Peyer's patch (tissue), 4 donors: Measurements from ENCODE around the gene VSIG10. TPM values are rescaled to one million over a fixed set of nuclear protein-coding genes. Genes with fewer than 3 reads are reported as not detected.

ENCODE experiments used
- DNase-seq, 3 donors: peaks; one replicate each; pipeline ENCODE4 v3.0.0-alpha.2; 2017 to 2019
- H3K27ac ChIP-seq, 4 donors: fragments of 200-600 bp; sonication (generic); one replicate each; pipeline ENCODE4 v1.5.1; 2016 to 2019
- H3K27me3 ChIP-seq, 2 donors: fragments of 200-600 bp; sonication (generic); one replicate each; pipeline ENCODE4 v1.5.1; 2019
- H3K36me3 ChIP-seq, 3 donors: fragments of 200-600 bp; sonication (generic); one replicate each; pipeline ENCODE4 v1.5.1; 2016 to 2019
- H3K4me1 ChIP-seq, 4 donors: fragments of 200-600 bp; sonication (generic); one replicate each; pipeline ENCODE4 v1.5.1; 2016 to 2019
- H3K4me3 ChIP-seq, 4 donors: fragments of 200-600 bp; sonication (generic); 1 replicate in 3 of 4; 2 replicates in 1 of 4; pipeline ENCODE4 v1.5.1; 2016 to 2019; ENCODE audit warnings: mild to moderate bottlenecking in 1 of 4
- H3K9me3 ChIP-seq, 4 donors: fragments of 200-600 bp; sonication (generic); one replicate each; pipeline ENCODE4 v1.5.1; 2016 to 2019; ENCODE audit warnings: mild to moderate bottlenecking in 1 of 4
- POLR2A ChIP-seq, 2 donors: fragments of 450-650 bp; IDR thresholded peaks; one replicate each; pipeline ENCODE4 v1.5.1; 2017; ENCODE audit warnings: antibody characterized with exemption in 2 of 2, mild to moderate bottlenecking in 2 of 2, moderate library complexity in 2 of 2
- total RNA-seq, 4 donors: library from RNA; depleted of rRNA; stranded (reverse); fragments of >200 nt; gene quantifications; one replicate each; pipeline ENCODE4 v1.1.0, GENCODE V29; 2016
- TF ChIP-seq, protein P1 (sequence below), 6 experiments: fragments of 450-650 bp in 4 of 6; fragments of 200-600 bp in 2 of 6; sonication (generic) in 1 of 6; IDR thresholded peaks; one replicate each; pipeline ENCODE4 v1.5.1; 2017 to 2019; ENCODE audit warnings: antibody characterized with exemption in 6 of 6, mild to moderate bottlenecking in 3 of 6, moderate library complexity in 1 of 6

The VSIG10 gene
- total RNA-seq, 4 donors from 2014 or later, result 72.6 to 342 (median 208) TPM

DNA sequence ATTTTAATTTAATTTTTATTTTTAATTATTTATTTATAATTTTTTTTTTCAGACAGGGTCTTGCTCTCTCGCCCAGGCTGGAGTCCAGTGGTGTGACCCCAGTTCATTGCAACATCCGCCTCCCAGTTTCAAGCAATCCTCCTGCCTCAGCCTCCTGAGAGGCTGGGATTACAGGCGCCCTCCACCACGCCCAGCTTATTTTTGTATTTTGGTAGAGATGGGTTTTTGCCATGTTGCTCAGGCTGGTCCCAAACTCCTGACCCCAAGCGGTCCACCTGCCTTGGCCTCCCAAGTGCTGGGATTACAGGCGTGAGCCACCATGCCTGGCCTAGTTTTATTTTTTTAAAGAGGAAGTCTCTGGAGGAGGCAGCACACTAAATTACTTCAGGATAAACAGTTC is 18.5 kb upstream of the VSIG10 start:
- Histone ChIP-seq H3K27me3 (no peaks in the 10 kb centered on the region), H3K4me3 (no peak overlapping the region), H3K36me3 (no peaks in the 10 kb centered on the region), H3K9me3 (no peaks in the 10 kb centered on the region), H3K27ac (no peak overlapping the region), H3K4me1 (peaks cover 0 to 24% (median 0%) of the 10 kb centered on the region in 4 donors)
- DNase-seq, result no peak
- TF ChIP-seq, protein P1, sequence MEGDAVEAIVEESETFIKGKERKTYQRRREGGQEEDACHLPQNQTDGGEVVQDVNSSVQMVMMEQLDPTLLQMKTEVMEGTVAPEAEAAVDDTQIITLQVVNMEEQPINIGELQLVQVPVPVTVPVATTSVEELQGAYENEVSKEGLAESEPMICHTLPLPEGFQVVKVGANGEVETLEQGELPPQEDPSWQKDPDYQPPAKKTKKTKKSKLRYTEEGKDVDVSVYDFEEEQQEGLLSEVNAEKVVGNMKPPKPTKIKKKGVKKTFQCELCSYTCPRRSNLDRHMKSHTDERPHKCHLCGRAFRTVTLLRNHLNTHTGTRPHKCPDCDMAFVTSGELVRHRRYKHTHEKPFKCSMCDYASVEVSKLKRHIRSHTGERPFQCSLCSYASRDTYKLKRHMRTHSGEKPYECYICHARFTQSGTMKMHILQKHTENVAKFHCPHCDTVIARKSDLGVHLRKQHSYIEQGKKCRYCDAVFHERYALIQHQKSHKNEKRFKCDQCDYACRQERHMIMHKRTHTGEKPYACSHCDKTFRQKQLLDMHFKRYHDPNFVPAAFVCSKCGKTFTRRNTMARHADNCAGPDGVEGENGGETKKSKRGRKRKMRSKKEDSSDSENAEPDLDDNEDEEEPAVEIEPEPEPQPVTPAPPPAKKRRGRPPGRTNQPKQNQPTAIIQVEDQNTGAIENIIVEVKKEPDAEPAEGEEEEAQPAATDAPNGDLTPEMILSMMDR (IDR thresholded peaks at IDR 0.05), result no peak
- no peak for TF ChIP-seq POLR2A (IDR thresholded peaks at IDR 0.05)

DNA sequence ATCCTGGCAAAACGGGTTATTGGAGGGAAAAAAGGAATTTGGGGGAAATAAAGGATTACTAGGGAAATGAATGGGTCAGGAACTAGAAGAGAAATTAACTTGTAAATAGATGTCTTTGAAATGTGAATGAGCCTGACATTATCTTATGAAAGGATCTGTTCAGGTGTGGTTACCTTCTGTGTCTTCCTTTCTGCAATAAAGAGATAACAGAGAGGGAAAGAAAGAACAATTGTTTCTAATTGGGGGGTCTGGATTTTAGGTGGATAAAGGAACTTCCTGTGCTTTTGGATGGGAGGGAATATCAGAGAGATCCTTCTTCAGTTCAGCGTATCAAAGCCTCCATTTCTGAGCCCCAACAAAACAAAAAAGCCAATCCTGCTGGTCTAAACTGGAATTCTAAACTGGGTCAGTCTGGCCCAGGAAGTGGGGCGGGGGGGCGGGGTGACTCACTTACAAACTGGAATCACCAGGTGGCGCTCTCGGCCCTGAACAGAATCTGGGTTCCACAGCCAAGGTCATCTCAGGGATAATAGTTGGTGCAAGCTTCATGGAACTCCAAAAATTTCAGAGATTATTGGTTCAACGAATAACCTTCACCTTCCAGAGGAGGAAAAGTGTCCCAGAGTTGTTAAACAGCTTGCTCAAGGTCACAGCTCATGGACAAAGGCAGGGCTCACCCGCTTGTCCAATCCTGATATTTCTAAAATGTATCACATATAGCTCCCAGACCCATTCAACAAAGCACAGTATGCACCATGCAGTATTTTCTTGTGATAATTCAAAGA is 17.0 kb upstream of the VSIG10 start:
- H3K27me3 ChIP-seq, result no peaks in the 10 kb centered on the region
- no peaks in the 10 kb centered on the region for H3K9me3 ChIP-seq
- DNase-seq, result peak; percentile 71 to 88 (median 87)
- peak overlapping the region in 2 of 4 donors; percentile 2 to 28 for H3K27ac ChIP-seq
- H3K4me1 ChIP-seq, result peaks cover 0 to 31% (median 0%) of the 10 kb centered on the region in 4 donors
- TF ChIP-seq POLR2A (IDR thresholded peaks at IDR 0.05), result no peak
- TF ChIP-seq, protein P1 (IDR thresholded peaks at IDR 0.05), result peak in 5 of 6 experiments; percentile 39 to 87 (median 53)
- H3K36me3 ChIP-seq, result no peaks in the 10 kb centered on the region
- no peak overlapping the region for H3K4me3 ChIP-seq

DNA sequence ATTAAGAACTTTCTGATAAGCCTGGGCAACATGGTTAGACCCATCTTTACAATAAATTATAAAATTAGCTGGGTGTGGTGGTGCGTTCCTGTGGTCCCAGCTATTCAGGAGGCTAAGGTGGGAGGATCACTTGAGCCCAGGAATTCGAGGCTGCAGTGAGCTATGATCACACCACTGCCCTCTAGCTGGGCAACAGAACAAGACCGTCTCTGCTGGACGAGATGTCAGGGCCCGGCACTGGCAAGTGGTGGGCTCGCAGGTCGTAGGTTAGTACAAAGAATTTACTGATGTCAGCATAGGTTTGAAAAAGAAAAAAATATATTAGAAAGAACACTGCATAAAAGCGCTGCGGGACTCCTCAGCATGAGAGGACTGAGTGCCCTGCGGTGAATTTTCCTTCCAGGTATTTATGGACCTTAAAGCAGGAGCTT is 15.7 kb upstream of the VSIG10 start:
- no peak overlapping the region for H3K4me3 ChIP-seq
- peaks cover 0 to 31% (median 0%) of the 10 kb centered on the region in 4 donors for H3K4me1 ChIP-seq
- H3K36me3 ChIP-seq, result no peaks in the 10 kb centered on the region
- no peak for TF ChIP-seq POLR2A (IDR thresholded peaks at IDR 0.05)
- TF ChIP-seq, protein P1 (IDR thresholded peaks at IDR 0.05), result no peak
- H3K27me3 ChIP-seq, result no peaks in the 10 kb centered on the region
- H3K9me3 ChIP-seq, result no peaks in the 10 kb centered on the region
- H3K27ac ChIP-seq, result no peak overlapping the region
- no peak for DNase-seq

DNA sequence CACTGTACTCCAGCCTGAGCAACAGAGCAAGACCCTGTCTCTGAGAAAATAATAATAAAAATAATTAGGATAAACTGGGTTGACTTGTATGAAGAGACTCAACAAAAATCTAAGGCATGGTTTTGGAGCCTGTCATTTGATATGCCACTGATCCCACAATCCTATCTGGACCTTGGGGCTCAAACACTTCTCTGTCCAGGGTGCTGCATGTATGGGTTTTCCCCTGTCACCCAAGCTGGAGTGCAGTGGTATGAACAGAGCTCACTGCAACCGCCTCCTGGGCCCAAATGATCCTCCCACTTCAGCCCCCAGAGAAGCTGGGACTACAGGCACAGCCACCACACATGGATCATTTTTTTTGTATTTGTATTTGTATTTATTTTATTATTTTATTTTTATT is 5.3 kb upstream of the VSIG10 start:
- H3K36me3 ChIP-seq, result no peaks in the 10 kb centered on the region

DNA sequence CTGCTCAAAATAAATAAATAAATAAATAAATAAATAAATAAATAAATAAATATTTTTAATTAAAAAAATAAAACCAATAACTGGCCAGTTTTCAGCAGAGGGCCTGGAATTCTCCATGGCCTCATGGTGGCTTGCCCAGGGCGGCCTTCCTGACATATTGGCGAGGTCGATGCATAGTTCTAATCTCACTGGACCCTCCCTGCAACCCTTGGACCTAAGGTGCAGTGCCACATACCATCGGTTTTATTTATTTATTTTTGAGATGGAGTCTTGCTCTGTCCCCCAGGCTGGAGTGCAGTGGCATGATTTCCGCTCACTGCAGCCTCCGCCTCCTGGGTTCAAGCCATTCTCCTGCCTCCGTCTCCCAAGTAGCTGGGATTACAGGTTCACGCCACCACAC is 3.9 kb upstream of the VSIG10 start:
- H3K27ac ChIP-seq, result peak overlapping the region in 2 of 4 donors; percentile 19 to 55
- H3K36me3 ChIP-seq, result no peaks in the 10 kb centered on the region
- peaks cover 0 to 10% (median 0%) of the 10 kb centered on the region in 4 donors for H3K4me1 ChIP-seq
- TF ChIP-seq, protein P1 (IDR thresholded peaks at IDR 0.05), result no peak
- TF ChIP-seq POLR2A (IDR thresholded peaks at IDR 0.05), result no peak
- H3K27me3 ChIP-seq, result no peaks in the 10 kb centered on the region
- no peak overlapping the region for H3K4me3 ChIP-seq
- H3K9me3 ChIP-seq, result no peaks in the 10 kb centered on the region
- DNase-seq, result peak in 1 of 3 donors; percentile 56

More for the DNA sequence above, 5.3 kb upstream of the VSIG10 start:
- DNase-seq, result no peak
- Histone ChIP-seq H3K27me3 (no peaks in the 10 kb centered on the region), H3K4me1 (peaks cover 0 to 7% (median 0%) of the 10 kb centered on the region in 4 donors), H3K27ac (no peak overlapping the region), H3K9me3 (no peaks in the 10 kb centered on the region), H3K4me3 (no peak overlapping the region)
- TF ChIP-seq, protein P1 (IDR thresholded peaks at IDR 0.05), result no peak
- TF ChIP-seq POLR2A (IDR thresholded peaks at IDR 0.05), result no peak
